Fibroblast of pulmonary artery (primary cell): ENCODE data around the gene VPS37C.
"Not testable (repeated sequence)": the region's sequence is repeated elsewhere in the genome, so short reads cannot be mapped to it uniquely, and the experiment has no call there.

Experiments
- DNase-seq: peaks from one replicate; pipeline ENCODE4 v3.0.0-alpha.2; 2010; ENCODE audit warnings: low read depth
- H3K4me3 ChIP-seq: replicated peaks from 2 replicates; pipeline ENCODE4 v1.5.1; 2011; ENCODE audit warnings: low read depth, mild to moderate bottlenecking, control low read depth, low read length, moderate library complexity
- CTCF ChIP-seq: IDR thresholded peaks from 2 replicates; pipeline ENCODE4 v1.5.1; 2011; ENCODE audit warnings: mild to moderate bottlenecking, control low read depth, low read length, inconsistent platforms; ENCODE audit errors: missing control alignments

VPS37C gene

GRCh38 chr11:61172888-61173287, 11.7 kb upstream of the VPS37C start:
- TF ChIP-seq CTCF, result no peak
- H3K4me3 ChIP-seq, result no peak overlapping the region
- DNase-seq, result no peak

GRCh38 chr11:61172356-61172755, 11.1 kb upstream of the VPS37C start:
- DNase-seq, result no peak
- no peak for TF ChIP-seq CTCF
- no peak overlapping the region for H3K4me3 ChIP-seq

- no peak overlapping the region for H3K4me3 ChIP-seq
- TF ChIP-seq CTCF, result no peak
- DNase-seq, result no peak
Observed at GRCh38 chr11:61171907-61172306, 10.7 kb upstream of the VPS37C start.

GRCh38 chr11:61170566-61170965, 9.3 kb upstream of the VPS37C start:
- TF ChIP-seq CTCF, result no peak
- no peak overlapping the region for H3K4me3 ChIP-seq
- no peak for DNase-seq

GRCh38 chr11:61168800-61169199, 7.6 kb upstream of the VPS37C start:
- no peak overlapping the region for H3K4me3 ChIP-seq
- no peak for TF ChIP-seq CTCF
- DNase-seq, result no peak

GRCh38 chr11:61168042-61168688, 6.9 kb upstream of the VPS37C start:
- no peak overlapping the region for H3K4me3 ChIP-seq
- no peak for TF ChIP-seq CTCF
- DNase-seq, result no peak

GRCh38 chr11:61166331-61166730, 5.1 kb upstream of the VPS37C start:
- not testable (repeated sequence) for H3K4me3 ChIP-seq, DNase-seq

- not testable (repeated sequence) for DNase-seq, H3K4me3 ChIP-seq
Observed at GRCh38 chr11:61165785-61166184, 4.6 kb upstream of the VPS37C start.
